Ureter (tissue), 1 donor: ENCODE results near the gene PSEN1. TPM values are rescaled to one million over a fixed set of nuclear protein-coding genes. Genes with fewer than 3 reads are reported as not detected.

ENCODE experiments used
- DNase-seq: peaks from one replicate; pipeline ENCODE4 v3.0.0-alpha.2; 2020; ENCODE audit warnings: low spot score
- total RNA-seq: library from RNA; stranded (reverse); gene quantifications from one replicate; pipeline ENCODE4 v1.2.4, GENCODE V29; 2023
- donor health status: DM: yes; HTN: yes; CAD: no.

The PSEN1 gene
- total RNA-seq: 71.1 TPM

- peak; percentile 97 for DNase-seq
Observed at GRCh38 chr14:73136387-73137225, at the start of gene PSEN1. Gene PSEN1 (plus strand): TSS chr14:73136507. CDS start chr14:73148020, 11,513 bp downstream.

DNA sequence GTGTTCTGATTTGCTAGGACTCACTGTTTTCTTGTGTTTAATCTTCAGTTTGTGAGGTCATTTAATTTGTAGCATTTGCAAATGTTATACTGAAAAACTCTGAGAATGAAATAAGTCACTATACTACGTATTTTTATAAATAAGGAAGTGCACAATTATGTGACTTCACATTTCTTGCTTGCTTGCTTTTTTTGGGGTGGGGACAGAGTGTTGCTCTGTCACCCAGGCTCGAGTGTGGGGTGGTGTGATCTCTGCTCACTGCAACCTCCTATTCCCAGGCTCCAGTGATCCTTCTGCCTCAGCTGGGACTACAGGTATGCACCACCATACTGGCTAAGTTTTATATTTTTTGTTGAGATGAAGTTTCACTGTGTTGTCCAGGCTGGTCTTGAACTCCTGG, 45.3 kb upstream of the PSEN1 start:
- no peak for DNase-seq

- DNase-seq: no peak
Observed at GRCh38 chr14:73097421-73097820, 38.9 kb upstream of the PSEN1 start.

DNA sequence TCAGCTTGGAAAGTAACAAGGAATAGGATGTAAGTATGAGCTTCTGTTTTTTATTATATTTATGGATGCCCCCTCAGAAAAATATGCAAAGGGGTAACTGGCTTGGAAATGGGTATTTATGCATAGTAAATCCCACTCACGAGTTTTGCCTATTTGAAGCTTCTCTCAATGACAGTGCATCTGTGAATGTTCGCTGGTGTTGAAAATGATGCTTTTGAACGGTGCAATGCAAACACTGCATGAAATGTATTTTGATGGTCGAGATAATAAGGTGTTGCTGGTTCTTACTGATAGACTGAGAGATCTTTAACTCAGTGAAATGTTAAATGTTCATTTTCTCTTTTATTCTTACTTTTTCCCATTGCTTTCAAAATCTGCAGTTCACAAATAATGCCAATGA, 36.0 kb upstream of the PSEN1 start:
- no peak for DNase-seq

GRCh38 chr14:73102806-73103497, 33.4 kb upstream of the PSEN1 start:
- DNase-seq: no peak

GRCh38 chr14:73105050-73105449, 31.3 kb upstream of the PSEN1 start:
- no peak for DNase-seq

DNA sequence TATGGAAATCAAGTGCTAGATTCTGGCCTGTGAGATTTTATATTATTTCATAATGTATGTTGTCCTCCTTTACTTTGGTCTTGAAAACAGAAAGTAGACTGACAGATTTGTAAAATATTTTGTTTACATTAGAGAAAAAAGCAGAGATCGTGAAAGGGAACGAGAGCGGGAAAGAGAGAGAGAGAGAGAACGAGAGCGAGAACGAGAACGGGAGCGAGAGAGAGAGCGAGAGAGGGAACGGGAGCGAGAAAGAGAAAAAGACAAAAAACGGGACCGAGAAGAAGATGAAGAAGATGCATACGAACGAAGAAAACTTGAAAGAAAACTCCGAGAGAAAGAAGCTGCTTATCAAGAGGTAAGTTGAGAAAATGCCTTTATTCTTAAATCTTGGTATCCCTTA, 30.6 kb upstream of the PSEN1 start:
- no peak for DNase-seq

- DNase-seq: no peak
Observed at GRCh38 chr14:73116079-73116665, 20.1 kb upstream of the PSEN1 start.

- DNase-seq: no peak
Observed at GRCh38 chr14:73124180-73124894, 12.0 kb upstream of the PSEN1 start.

GRCh38 chr14:73125169-73125588, 11.1 kb upstream of the PSEN1 start:
- no peak for DNase-seq

DNA sequence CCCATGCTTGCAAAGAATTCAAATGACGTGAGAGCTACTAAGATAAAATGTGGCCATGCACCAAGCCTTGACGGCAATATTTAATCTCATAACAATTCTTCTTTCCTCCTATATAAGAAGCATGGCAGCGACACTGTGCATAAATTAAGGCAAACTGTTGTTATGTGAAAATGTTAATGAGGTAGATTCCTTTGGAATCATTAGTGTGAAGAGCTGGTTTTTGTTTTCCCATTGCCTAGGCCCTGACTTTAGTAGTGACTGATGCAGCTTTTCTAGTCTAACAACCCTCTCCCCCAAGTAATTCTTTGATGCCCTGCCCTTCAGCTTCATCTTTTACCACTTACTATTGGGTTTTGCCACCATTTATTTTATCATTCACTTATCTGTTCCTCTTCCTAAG, 10.6 kb upstream of the PSEN1 start:
- DNase-seq: no peak

- DNase-seq: no peak
Observed at GRCh38 chr14:73133795-73134194, 2.5 kb upstream of the PSEN1 start.

DNA sequence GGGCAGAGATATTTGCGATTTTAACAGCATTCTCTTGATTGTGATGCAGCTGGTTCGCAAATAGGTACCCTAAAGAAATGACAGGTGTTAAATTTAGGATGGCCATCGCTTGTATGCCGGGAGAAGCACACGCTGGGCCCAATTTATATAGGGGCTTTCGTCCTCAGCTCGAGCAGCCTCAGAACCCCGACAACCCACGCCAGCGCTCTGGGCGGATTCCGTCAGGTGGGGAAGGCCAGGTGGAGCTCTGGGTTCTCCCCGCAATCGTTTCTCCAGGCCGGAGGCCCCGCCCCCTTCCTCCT, 271 bp upstream of the PSEN1 start:
- DNase-seq: no peak

GRCh38 chr14:73140811-73141323, 4.6 kb downstream of the PSEN1 start:
- no peak for DNase-seq

DNA sequence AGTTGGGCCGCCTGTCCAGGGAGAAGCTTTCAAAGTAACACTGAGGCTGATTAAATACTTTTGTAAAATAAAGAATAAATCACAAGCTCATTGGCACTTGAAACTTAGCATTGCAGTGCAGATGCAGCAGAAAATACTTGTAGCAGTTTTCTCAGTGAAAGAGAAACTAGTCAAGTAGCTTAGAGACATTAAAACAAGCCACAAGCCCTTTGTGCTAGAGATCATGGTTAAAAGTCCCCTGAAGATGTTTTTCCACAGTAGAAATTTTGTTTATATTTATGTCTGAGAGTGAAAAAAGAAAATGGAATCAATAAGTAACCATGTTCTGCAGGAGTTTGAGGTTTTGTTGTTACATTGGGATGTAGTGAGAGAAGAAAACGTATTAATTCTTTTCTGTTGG, 5.9 kb downstream of the PSEN1 start:
- no peak for DNase-seq

DNA sequence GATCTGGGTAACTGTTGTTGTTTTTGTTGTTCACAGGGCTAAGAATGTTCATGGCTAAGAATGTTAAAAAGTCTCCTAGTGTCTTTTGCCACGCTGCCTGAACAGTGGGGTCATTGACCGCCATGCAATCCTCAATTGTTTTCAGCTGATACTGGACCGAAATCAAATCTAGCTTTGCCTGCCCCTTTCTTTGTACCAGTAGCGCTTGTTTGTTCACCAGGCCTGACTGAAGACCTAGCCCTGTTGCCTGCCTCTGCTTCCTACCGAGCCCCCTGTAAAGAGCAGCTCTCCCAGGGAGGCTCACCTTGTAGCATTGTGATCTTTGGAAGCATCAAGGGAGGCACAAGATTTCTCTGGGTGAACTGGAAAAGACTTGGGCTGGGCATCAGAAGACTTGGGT, 6.7 kb downstream of the PSEN1 start:
- no peak for DNase-seq

DNA sequence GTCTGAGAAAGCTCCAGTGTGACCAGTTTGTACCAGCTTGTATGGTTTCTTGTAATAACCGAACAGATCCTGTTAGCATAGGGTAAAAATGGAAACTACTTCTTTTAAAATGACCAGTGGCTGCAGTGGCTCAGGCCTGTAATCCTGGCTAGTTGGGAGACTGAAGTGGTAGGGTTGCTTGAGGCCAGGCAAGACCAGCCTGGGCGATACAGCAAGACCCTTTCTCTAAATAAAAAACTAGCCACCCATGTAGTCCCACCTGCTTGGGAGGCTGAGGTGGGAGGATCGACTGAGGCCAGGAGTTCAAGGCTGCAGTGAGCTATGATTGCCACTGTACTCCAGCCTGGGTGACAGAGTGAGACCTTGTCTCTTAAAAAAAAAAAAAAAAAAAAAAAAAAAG, 7.3 kb downstream of the PSEN1 start:
- DNase-seq: no peak

- no peak for DNase-seq
Observed at GRCh38 chr14:73145371-73145770, 9.1 kb downstream of the PSEN1 start.

GRCh38 chr14:73146111-73146510, 9.8 kb downstream of the PSEN1 start:
- no peak for DNase-seq

DNA sequence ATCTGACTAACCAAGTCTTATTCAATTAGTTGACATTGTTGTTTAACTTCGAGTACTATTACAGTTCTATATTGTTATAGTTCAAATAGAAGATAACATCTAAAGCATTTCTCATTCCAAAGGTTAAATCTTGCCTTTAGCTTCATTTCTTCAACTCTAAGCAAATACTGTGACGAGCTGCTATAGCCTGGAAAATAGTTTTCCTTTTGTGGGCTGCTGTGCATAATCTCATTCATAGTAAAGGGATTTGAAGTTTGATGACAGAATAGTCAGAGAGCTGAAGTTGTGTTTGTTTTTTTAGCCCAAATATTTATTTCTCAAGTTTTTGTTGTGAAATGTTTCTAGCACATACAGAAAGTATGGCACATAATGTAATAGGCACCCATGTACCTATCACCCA, 13.4 kb downstream of the PSEN1 start:
- no peak for DNase-seq

DNA sequence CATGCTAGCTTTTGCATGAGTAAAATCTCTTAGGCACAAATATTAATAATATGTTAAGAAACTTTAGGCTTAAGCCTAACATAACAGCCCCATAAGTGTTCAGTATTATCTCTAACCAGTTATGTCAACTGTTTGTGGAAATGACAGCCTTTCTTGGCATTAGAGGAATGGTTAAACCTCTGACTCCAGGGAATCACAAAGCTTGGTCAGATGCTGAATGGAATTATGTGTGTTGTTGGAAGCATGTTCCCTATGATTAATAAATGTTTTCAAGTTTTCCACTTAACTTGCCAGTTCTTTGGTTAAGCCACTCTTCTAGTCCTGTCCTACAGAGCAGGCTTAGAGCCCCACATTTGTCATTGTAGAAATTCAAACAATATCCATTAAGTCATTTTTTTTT, 17.0 kb downstream of the PSEN1 start:
- DNase-seq: no peak

DNA sequence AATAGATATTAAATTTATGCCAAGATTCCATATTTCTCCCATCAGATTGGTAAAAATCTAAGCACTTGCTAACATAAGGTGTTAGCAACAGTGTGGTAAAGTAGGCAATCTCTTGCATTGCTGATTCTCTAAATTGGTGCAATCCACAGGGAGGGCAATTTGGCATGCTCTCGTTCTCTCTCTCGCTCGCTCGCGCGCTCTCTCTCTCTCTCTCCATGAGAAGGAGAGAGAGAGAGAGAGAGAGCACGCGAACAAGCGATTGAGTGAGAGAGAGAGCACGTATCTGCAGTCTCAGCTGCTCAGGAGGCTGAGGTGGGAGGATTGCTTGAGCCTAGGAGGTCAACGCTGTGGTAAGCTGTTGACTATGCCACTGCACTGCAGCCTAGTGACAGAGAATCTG, 25.9 kb downstream of the PSEN1 start:
- DNase-seq: no peak
